HepG2 (cell line): ENCODE data around the gene PHF21B. TPM values are rescaled to one million over a fixed set of nuclear protein-coding genes. Genes with fewer than 3 reads are reported as not detected.

Experiments
- ELF1 ChIP-seq: sonication (generic); formaldehyde crosslinking; IDR thresholded peaks from 2 replicates; pipeline ENCODE4 v1.4.0; 2020; ENCODE audit warnings: missing genetic modification reagents
- FOXK2 ChIP-seq: fragments of 450-650 bp; IDR thresholded peaks from 2 replicates; pipeline ENCODE4 v1.6.1; 2016
- HNF4G ChIP-seq, 2 experiments: sonication (generic) in 1 of 2; formaldehyde crosslinking in 1 of 2; IDR thresholded peaks; 2 replicates each; pipeline versions ENCODE4 v1.4.0 to v1.6.1; 2011 to 2020; ENCODE audit warnings: borderline replicate concordance in 2 of 2, low read depth in 2 of 2, mild to moderate bottlenecking in 2 of 2, low read length in 1 of 2, missing genetic modification reagents in 1 of 2, moderate library complexity in 1 of 2
- HOXA7 ChIP-seq: sonication (generic); formaldehyde crosslinking; IDR thresholded peaks from 2 replicates; pipeline ENCODE4 v1.8.1; 2022; ENCODE audit warnings: mild to moderate bottlenecking, missing genetic modification reagents, moderate library complexity
- KLF11 ChIP-seq: IDR thresholded peaks from 2 replicates; pipeline ENCODE4 v1.6.1; 2016; ENCODE audit warnings: missing compliant biosample characterization
- KLF15 ChIP-seq: sonication (generic); formaldehyde crosslinking; IDR thresholded peaks from 2 replicates; pipeline ENCODE4 v1.8.1; 2023; ENCODE audit warnings: borderline replicate concordance, mild to moderate bottlenecking, inconsistent platforms, missing genetic modification reagents, mixed read lengths
- KMT2B ChIP-seq: IDR thresholded peaks from 2 replicates; pipeline ENCODE4 v1.6.1; 2016; ENCODE audit warnings: missing genetic modification reagents, missing compliant biosample characterization
- MAZ ChIP-seq, 2 experiments: sonication (generic) in 1 of 2; formaldehyde crosslinking in 1 of 2; IDR thresholded peaks; 2 replicates each; pipeline versions ENCODE4 v1.5.0 to v1.6.1; 2012 to 2020; ENCODE audit warnings: low read depth in 2 of 2, mild to moderate bottlenecking in 2 of 2, borderline replicate concordance in 1 of 2, improper control_type of control experiment in 1 of 2, low read length in 1 of 2, missing genetic modification reagents in 1 of 2, moderate library complexity in 1 of 2
- MTERF4 ChIP-seq: sonication (generic); formaldehyde crosslinking; IDR thresholded peaks from 2 replicates; pipeline ENCODE4 v1.8.0; 2023; ENCODE audit warnings: mild to moderate bottlenecking, missing genetic modification reagents
- MTF2 ChIP-seq: sonication (generic); formaldehyde crosslinking; IDR thresholded peaks from 2 replicates; pipeline ENCODE4 v1.5.0; 2020; ENCODE audit warnings: missing genetic modification reagents, borderline replicate concordance
- NFE2 ChIP-seq: sonication (generic); formaldehyde crosslinking; IDR thresholded peaks from 2 replicates; pipeline ENCODE4 v1.4.0; 2020; ENCODE audit warnings: missing genetic modification reagents
- TOPORS ChIP-seq: sonication (generic); formaldehyde crosslinking; IDR thresholded peaks from 2 replicates; pipeline ENCODE4 v1.8.0; 2023; ENCODE audit warnings: mild to moderate bottlenecking, missing genetic modification reagents
- ZFP36 ChIP-seq: fragments of 150-350 bp; IDR thresholded peaks from 2 replicates; pipeline ENCODE4 v1.6.1; 2018; ENCODE audit warnings: borderline replicate concordance, low read length, low read depth; ENCODE audit not compliant: partially characterized antibody
- ZKSCAN1 ChIP-seq: fragments of 150-350 bp; IDR thresholded peaks from 2 replicates; pipeline ENCODE4 v1.6.1; 2014; ENCODE audit warnings: low read length
- ZNF235 ChIP-seq: sonication (generic); formaldehyde crosslinking; IDR thresholded peaks from 2 replicates; pipeline ENCODE4 v1.8.1; 2023; ENCODE audit warnings: mild to moderate bottlenecking, missing genetic modification reagents, borderline replicate concordance
- ZNF260 ChIP-seq: sonication (generic); formaldehyde crosslinking; IDR thresholded peaks from 2 replicates; pipeline ENCODE4 v1.4.0; 2020; ENCODE audit warnings: missing genetic modification reagents, low read depth, mild to moderate bottlenecking, borderline replicate concordance
- ZNF431 ChIP-seq: sonication (generic); formaldehyde crosslinking; IDR thresholded peaks from 2 replicates; pipeline ENCODE4 v1.9.0; 2022; ENCODE audit warnings: missing genetic modification reagents, low read depth, mild to moderate bottlenecking, borderline replicate concordance
- ZNF513 ChIP-seq: sonication (generic); formaldehyde crosslinking; conservative IDR thresholded peaks from 2 replicates; pipeline ENCODE4 v1.5.0; 2020; ENCODE audit warnings: missing genetic modification reagents
- ZNF7 ChIP-seq: IDR thresholded peaks from 2 replicates; pipeline ENCODE4 v1.6.1; 2016; ENCODE audit warnings: missing biosample characterization, missing genetic modification reagents
- ZNF761 ChIP-seq: sonication (generic); formaldehyde crosslinking; conservative IDR thresholded peaks from 2 replicates; pipeline ENCODE4 v1.4.0; 2020; ENCODE audit warnings: mild to moderate bottlenecking, missing genetic modification reagents
- ZNF773 ChIP-seq: sonication (generic); formaldehyde crosslinking; IDR thresholded peaks from 2 replicates; pipeline ENCODE4 v1.4.0; 2020; ENCODE audit warnings: missing genetic modification reagents, borderline replicate concordance
- ZNF781 ChIP-seq: sonication (generic); formaldehyde crosslinking; IDR thresholded peaks from 2 replicates; pipeline ENCODE4 v1.5.1; 2020; ENCODE audit warnings: borderline replicate concordance, mild to moderate bottlenecking, missing genetic modification reagents; ENCODE audit errors: not compliant biosample characterization
- ZNF790 ChIP-seq: sonication (generic); formaldehyde crosslinking; IDR thresholded peaks from 2 replicates; pipeline ENCODE4 v1.8.0; 2022; ENCODE audit warnings: missing genetic modification reagents, mild to moderate bottlenecking, borderline replicate concordance
- ZSCAN31 ChIP-seq: sonication (generic); formaldehyde crosslinking; IDR thresholded peaks from 2 replicates; pipeline ENCODE4 v1.5.0; 2020; ENCODE audit warnings: low read depth, mild to moderate bottlenecking, missing genetic modification reagents
- polyA plus RNA-seq, 8 experiments: library from polyadenylated mRNA; depleted of rRNA in 3 of 8; stranded (reverse) in 7 of 8; unstranded in 1 of 8; fragments of >200 nt; fragmentation: Illumina TruSeq in 4 of 8; extraction: Trizol in 4 of 8; gene quantifications; 2 replicates each; pipeline versions ENCODE4 v1.2.1 to v1.2.3, GENCODE V29; 2011 to 2016; ENCODE audit warnings: low read depth in 4 of 8, missing spikeins in 1 of 8, mixed read lengths in 1 of 8; ENCODE audit not compliant: insufficient read depth in 1 of 8
- total RNA-seq, 5 experiments: library from RNA; depleted of rRNA; stranded (reverse); fragments of >200 nt; fragmentation: Illumina TruSeq; extraction: Trizol; gene quantifications; 2 replicates each; pipeline ENCODE4 v1.2.3, GENCODE V29; 2016; ENCODE audit warnings: low read depth in 1 of 5

The PHF21B gene
- total and polyA plus RNA-seq, 2 of the 13 experiments (the other 11 are each of a cell fraction or from before 2014, with no cell fraction given) = not detected

DNA sequence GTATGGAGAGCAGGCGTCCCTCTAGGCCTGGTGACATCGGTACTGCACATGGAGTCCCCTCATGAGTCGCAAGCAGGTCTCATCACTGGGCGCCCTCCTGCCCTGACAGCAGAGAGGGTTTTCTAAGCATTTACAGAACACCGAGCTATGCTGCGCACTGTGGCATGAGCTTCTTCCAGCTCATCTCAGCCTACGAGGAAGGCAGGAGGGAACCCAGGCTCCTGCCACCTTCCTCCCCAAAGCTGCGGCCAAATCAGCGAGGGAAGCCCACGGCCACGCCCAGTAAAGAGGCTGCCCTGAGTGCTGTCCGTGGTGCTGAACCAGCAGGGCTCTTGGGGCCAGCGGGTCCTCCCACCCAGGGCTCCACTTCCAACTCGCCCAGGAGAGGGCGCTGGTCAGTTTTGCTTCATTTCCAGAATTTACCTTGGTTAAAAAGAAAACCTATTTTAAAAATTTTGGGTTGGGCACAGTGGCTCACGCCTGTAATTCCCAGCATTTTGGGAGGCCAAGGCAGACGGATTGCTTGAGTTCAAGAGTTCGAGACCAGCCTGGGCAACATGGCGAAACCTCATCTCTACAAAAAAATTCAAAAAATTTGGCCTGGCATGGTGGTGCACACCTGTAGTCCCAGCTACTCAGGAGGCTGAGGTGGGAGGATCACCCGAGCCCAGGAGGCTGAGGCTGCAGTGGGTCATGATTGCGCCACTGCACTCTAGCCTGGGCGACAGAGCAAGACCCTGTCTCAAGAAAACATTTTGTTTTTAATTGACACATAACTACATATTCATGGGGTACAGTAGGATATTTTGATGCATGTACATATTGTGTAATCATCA, 34.2 kb downstream of the PHF21B start (continued):
- TF ChIP-seq ELF1 (CRISPR knock-in tag) (peak; percentile 36; the same call in 1 of the 2 replicates), ZSCAN31 (CRISPR knock-in tag) (peak; percentile 94), MTERF4 (CRISPR knock-in tag) (peak; percentile 91), ZNF235 (CRISPR knock-in tag) (peak; percentile 72; the same call in 1 of the 2 replicates), KMT2B (peak; percentile 81), MTF2 (CRISPR knock-in tag) (no peak), ZNF781 (peak; percentile 96), NFE2 (CRISPR knock-in tag) (no peak), KLF11 (CRISPR knock-in tag) (peak; percentile 99), HNF4G (IDR thresholded peaks at IDR 0.05; ENCODE audit: borderline replicate concordance, low read depth, low read length) (no peak), HNF4G (CRISPR knock-in tag; IDR thresholded peaks at IDR 0.05; ENCODE audit: borderline replicate concordance, low read depth) (no peak), TOPORS (no peak), ZFP36 (no peak), ZNF513 (no peak), ZNF431 (peak; percentile 90), ZNF790 (CRISPR knock-in tag) (no peak; the same call in 1 of the 2 replicates), ZNF260 (no peak), ZNF773 (peak; percentile 86), ZNF761 (CRISPR knock-in tag) (0 out of 2 replicates have a peak, but pooled peaks have one; percentile 71), HOXA7 (CRISPR knock-in tag) (no peak), ZNF7 (CRISPR knock-in tag) (peak; percentile 52; the same call in 1 of the 2 replicates), FOXK2 (no peak), ZKSCAN1 (no peak), KLF15 (CRISPR knock-in tag) (peak; percentile 76; the same call in 1 of the 2 replicates), MAZ (IDR thresholded peaks at IDR 0.05; ENCODE audit: borderline replicate concordance, low read depth, low read length) (0 out of 2 replicates have a peak, but pooled peaks have one; percentile 34), MAZ (CRISPR knock-in tag; IDR thresholded peaks at IDR 0.05; ENCODE audit: low read depth) (peak; percentile 81)
